GM19467 (cell line): ENCODE data around the gene KIF5A.

ENCODE experiments used
- ATAC-seq: cut with Tn5 transposase; IDR thresholded peaks from one replicate; pipeline ENCODE4 v1.9.1; 2021; ENCODE audit warnings: mild to moderate bottlenecking, moderate library complexity; ENCODE audit not compliant: unreplicated experiment

The KIF5A gene

GRCh38 chr12:57604992-57605810 lies 55.4 kb downstream of the KIF5A start:
- no peak for ATAC-seq

- ATAC-seq, result no peak
Observed at GRCh38 chr12:57605811-57606311, 56.0 kb downstream of the KIF5A start.

- no peak for ATAC-seq
Observed at GRCh38 chr12:57606399-57606798, 56.6 kb downstream of the KIF5A start.

DNA sequence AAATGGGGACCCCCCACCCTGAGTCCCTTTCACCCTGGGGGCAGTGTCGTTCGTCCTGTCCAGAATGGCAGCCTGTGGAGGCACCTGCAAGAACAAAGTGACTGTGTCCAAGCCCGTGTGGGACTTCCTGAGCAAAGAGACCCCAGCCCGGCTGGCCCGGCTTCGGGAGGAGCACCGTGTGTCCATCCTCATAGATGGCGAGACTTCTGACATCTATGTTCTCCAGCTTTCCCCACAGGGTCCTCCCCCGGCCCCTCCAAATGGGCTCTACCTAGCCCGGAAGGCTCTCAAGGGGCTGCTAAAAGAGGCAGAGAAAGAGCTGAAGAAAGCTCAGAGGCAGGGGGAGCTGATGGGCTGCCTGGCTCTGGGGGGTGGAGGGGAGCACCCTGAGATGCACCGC lies 57.0 kb downstream of the KIF5A start:
- ATAC-seq, result no peak

GRCh38 chr12:57607958-57608663 lies 58.3 kb downstream of the KIF5A start:
- no peak for ATAC-seq

DNA sequence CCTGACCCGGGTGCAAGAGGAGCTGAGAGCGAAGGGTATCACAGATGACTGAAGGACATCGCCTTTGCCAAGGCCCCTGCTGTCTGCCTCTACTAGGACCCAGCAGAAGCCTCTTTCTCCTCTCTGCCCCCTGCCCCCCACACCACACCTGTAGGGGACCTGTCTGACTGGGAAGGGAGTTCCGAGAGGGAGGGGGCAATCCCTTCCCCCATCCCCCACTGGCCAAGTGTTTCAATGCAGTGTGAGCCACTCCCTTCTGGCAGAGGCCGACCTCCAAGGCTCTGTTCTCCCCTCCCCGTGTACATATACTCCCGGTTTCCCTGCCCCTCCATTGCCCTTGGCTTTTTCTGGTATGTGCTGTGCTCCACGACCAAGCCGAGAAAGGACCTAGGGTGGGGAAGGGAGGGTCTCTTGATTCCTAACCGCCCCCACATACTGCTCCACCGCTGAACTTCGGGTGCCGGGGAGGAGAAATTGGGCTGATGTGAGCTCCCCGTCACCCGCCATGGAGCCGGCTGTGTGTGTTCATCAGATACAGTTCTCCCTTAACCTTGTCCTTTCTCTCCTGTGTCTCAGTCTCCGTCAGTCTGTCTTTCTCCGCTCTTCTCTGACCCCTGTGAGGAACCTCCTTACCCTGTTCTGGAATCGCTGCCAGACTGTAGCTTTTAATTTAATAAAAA lies 59.4 kb downstream of the KIF5A start:
- no peak for ATAC-seq

DNA sequence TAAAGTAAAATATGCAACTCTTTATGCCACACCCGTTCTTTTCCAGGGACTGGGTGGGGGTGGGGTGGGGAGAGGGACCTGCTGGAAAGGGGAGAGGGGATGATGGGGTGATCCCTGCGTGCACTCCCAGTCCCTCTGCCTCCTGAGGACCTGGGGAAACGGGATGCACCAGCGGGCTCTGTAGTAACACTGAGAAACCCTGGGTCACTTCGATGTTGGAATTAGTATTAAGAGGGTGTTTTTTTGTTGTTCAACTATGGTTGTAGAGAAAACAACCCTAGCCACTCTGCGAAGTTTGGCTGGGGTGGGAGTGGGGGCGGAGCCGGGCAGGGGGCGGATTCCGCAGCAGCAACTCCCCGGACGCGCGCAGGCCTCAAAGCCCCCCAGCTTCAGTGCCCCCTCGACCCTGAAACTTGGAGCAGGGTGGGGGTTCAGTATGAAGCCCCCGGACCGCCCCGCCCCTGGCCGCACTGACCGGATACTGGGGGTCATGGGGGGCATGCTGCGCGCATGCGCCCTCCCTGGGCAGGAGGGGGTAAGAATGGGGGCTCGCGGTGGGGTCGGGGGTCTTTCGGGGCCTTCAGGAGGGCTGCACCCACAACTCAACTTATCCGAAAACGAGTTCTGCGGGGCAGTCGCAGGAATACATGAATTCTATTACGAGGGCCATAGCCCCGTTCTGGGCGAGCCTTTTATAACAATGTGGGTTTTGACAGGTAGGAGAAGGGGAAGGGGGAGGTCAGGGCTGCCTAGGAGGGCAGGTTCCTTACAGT lies 60.1 kb downstream of the KIF5A start:
- ATAC-seq, result no peak

GRCh38 chr12:57610554-57611107 lies 60.8 kb downstream of the KIF5A start:
- no peak for ATAC-seq

- ATAC-seq, result no peak
Observed at GRCh38 chr12:57611108-57611826, 61.4 kb downstream of the KIF5A start, which contains the start of gene ARHGEF25. TSS of gene ARHGEF25 (plus strand) at chr12:57611435. CDS start at chr12:57611895, 460 bp downstream.

DNA sequence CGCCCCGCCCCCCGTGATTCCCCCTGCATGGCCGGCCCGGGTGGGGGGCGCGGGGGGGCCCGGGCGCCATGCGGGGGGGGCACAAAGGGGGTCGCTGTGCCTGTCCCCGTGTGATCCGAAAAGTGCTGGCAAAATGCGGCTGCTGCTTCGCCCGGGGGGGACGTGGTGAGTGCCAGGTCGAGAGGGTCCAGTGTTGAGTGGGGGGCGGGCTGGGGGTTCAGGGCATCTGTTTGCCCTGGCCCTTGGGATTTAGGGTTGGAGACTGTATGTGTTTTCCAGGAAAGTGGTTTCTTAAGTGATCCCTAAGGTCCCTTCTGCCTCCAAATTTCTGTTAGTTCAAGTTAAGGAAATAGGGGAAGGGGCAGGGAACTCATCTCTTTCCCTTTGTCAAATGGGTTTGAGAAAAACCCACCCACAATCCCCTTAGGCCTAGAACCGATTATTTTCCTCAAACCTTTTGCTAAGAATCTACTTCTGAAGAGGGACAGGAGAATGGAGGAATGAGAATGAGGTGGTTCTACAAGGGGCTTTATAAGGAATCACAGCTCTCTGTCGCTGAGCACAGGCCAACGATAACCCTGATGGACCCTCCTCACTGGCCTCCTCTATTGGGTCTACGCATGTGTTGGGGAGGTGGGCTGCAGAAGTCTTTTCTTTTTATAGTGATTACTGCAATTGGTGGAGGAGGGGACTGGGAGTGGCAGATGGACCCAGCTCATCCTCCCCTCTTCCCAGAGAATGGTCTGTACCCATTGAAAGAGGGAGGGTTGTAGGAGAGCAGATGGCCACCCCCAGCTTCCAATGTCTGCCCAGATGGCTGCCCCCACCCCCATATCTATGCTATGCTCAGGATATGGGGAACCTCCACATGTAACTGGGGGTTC lies 62.2 kb downstream of the KIF5A start:
- ATAC-seq, result no peak

DNA sequence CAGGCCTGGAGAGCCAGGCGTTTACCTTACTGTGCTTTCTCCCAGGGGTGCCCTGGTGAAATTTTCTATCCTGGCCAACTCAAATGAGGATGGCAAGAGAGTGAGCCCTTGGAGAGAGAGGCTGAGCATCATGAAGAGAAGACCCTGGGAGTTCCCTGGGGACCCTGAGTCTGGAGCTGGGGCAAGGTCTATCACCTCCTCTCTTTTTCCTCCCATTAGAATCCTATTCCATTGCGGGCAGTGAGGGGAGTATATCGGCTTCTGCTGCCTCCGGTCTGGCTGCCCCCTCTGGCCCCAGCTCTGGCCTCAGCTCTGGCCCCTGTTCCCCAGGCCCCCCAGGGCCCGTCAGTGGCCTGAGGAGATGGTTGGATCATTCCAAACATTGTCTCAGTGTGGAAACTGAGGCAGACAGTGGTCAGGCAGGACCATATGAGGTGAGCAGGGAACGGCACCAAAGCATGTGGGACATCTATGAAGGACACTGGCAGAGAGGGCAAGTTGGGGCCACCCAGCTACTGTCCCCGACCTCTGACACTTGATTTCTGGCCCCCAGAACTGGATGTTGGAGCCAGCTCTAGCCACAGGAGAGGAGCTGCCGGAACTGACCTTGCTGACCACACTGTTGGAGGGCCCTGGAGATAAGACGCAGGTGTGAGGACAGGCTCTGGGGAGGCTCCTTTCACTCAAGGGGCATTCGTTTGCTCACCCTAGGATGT lies 63.0 kb downstream of the KIF5A start:
- ATAC-seq, result no peak

DNA sequence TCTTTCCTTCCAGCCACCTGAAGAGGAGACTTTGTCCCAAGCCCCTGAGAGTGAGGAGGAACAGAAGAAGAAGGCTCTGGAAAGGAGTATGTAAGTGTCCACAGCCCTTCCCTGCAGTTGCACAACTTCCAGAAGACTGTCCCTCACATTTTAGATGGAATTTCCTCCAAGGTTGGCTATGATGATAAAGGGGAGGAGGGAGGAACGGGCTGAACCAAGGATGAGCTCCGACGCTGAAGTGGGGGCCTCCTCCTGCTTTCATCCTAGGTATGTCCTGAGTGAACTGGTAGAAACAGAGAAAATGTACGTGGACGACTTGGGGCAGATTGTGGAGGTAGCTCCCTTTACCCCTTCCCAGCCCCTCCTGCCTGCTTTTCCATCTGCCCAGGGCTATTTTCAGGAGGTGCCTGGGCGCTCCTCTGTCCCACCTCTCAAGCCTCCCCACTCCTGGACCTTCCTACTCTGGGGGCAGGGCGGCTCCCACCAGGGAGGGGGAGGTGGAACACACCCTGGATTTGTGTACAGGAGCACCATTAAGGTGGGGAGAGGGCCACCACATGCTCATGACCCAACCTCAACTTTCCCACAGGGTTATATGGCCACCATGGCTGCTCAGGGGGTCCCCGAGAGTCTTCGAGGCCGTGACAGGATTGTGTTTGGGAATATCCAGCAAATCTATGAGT lies 63.7 kb downstream of the KIF5A start:
- ATAC-seq, result no peak

GRCh38 chr12:57614178-57614947 lies 64.5 kb downstream of the KIF5A start:
- no peak for ATAC-seq

- no peak for ATAC-seq
Observed at GRCh38 chr12:57614948-57615500, 65.2 kb downstream of the KIF5A start.

DNA sequence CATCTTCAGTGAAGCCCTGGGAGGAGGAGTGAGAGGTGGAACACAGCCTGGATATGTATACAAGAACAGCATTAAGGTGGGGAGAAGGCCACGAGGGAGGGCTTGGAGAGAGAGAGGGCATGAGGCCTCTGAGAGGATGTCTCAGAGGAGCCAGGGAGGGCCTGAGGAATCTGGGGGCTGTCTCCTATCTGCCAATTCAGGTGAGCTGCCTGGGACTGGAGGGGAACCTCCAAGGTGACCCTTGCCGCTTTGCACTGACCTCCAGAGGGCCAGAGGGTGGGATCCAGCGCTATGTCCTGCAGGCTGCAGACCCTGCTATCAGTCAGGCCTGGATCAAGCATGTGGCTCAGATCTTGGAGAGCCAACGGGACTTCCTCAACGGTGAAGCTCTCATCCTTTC lies 65.8 kb downstream of the KIF5A start:
- no peak for ATAC-seq

DNA sequence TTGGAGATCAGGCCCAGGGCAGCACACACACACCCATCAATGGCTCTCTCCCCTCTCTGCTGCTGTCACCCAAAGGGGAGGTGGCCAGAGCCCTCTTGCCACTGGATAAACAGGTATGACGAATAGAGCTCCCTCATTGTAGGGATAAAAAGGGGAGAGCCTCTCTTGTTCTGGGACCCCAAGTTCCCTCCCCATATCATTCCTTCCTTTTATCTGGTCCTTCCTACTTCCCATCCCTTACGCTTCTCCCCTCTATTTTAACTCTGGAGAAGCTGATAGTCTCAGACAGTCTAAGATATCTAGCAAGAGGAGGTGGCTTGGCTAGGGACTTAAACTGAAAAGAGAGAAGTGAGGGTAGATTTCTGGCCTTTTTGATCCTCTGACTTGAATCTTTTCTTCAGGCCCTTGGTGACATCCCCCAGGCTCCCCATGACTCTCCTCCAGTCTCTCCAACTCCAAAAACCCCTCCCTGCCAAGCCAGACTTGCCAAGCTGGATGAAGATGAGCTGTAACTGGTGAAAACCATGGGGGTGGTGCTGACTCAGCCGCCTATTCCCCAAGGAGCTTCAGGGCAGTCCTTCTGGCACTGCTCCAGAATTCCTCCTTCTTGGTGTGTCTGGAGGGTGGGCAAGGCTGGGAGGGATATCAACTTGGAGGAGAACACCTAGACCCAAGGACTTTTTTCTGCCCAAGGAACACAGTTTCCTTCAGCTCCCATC lies 66.7 kb downstream of the KIF5A start:
- no peak for ATAC-seq
